GM19463 (cell line): ENCODE measurements around the gene ZBTB45.
"Not testable (repeated sequence)": the region's sequence is repeated elsewhere in the genome, so short reads cannot be mapped to it uniquely, and the experiment has no call there.

ENCODE experiments used
- ATAC-seq: cut with Tn5 transposase; IDR thresholded peaks from one replicate; pipeline ENCODE4 v1.9.1; 2021; ENCODE audit warnings: mild to moderate bottlenecking, moderate library complexity; ENCODE audit not compliant: unreplicated experiment

ZBTB45 gene

GRCh38 chr19:58542641-58543372 lies 23.2 kb upstream of the ZBTB45 start:
- not testable (repeated sequence) for ATAC-seq

GRCh38 chr19:58539169-58539559 lies 19.6 kb upstream of the ZBTB45 start:
- not testable (repeated sequence) for ATAC-seq

DNA sequence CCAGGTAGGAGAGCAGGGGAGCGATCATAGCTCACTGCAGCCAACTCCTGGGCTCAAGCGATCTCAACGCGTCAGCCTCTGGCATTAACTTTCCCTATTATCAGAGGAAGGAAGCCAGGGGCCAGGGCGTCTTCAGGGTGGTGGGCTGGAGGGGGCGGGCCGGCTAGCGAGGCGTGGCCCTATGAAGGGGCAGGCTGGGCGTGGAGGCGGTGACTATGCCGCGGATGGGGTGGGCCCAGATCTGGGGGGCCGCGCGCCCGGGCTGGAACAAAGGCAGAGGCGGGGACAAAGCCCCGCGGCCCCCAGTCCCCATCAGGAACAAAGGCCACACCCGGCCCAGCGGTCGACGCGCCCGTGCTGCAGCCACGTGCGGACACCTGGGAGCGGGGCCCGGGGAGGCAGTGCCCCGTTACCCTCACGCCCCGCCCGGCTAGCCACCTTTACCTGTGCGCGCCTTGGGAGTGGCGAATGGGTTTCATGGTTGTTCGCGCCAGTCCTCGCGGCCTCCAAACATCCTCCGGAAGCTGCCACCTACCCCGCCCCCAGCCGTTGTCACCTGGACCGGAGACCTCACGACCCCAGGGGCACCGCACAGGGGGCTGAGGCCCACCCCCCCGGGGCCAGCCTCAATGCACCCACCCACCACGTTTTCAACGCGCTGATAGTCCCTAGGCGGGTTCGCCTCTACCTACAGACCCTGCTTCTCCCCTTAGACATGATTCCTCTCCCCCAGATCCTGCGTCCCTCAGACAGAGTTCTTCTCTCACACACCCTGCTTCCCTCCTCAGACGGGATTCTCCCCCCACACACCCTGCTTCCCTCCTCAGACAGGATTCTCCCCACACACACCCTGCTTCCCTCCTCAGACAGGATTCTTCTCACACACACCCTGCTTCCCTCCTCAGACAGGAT lies 18.9 kb upstream of the ZBTB45 start:
- ATAC-seq = no peak

DNA sequence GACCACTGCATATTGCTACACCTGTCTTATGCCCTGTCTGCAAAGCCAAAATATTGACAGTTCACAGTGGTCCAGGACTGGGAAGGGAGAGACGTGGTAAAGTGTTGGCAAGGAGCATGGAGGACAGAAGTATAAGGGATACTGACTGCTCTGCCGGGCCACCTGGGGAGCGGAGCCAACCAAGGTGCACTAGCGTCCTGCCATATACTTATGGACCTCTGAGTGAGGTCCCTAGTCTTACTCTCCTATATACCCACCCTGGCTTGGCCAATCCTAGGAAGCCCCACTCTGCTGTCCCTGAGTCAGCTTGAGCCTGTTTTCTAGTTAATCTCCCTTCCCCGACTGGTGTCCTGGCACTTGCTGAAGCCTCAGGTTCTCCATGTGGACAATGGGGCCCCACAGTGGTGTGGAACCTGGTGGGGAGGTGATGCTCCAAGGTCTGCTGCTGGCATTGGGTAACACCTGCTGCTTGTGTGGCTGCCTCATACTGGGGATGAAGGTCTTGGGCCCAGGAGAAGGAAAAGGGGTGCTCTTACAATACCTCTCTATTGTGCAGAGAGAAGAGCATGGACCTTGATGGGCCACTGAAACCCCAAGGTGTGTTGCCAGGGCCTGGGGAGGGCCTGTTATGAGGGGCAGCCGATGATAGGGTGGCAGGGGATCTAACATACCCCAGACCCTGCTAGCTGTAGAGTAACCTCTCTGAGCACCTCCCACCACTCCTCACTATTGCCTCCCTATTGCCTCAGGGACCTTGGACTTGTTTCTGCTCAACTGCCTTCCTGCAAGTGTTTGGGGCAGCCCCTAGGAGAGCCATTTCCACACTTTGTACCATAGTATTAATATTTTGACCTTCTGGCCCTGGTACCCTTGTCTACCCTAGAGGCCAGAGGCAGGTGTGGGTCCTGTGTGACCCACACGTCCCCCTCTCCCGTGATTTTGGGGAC lies 17.5 kb upstream of the ZBTB45 start:
- ATAC-seq = no peak

DNA sequence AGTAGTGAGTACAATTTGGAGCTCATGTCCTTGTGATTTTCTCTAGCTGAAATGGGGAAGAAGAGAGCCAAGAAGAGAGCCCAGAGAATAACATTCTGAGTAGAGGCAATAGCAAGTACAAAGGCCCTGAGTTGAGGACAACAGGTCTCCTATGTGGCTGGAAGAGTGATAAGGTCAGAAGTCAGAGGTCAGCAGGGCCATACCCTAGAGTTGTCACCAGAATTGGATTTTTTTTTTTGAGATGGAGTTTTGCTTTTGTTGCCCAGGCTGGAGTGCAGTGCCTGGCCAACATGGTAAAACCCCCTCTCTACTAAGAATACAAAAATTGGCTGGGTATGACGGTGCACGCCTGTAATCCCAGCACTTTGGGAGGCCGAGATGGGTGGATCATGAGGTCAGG lies 16.2 kb upstream of the ZBTB45 start:
- no peak for ATAC-seq

DNA sequence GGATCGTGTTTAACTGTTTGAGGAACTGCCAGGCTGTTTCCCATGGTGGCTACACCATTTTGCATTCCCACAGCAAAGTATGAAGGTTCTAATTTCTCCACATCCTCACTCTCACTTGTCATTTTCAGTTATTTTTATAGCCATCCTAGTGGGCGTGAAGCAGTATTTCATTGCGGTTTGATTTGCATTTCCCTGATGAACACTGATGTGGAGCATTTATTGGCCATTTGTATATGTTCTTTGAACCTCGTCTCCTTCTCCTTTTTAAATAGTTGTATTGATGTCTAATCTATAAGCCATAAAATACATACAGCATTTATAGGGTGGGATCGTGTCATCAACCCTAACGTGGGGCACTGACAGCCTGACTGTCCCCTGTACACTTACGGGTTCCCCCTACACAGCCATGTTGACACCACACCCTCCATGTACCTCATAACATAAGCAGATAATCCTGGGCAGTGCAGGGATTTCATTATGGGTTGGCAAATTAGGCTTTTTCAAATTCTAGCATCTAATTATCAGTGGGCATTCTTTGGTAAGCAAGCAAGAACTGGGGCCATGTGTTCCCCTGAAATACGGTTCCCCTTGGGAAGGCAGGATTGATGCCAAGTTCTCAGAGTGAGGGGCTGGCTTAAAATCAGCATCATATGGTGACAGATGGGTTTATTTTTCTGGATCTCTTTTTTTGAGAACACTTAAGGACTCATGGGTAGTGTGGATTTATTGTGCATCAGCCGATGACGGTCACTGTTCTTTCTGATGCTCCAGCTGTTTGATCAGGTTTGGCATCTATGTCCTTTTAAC lies 11.6 kb upstream of the ZBTB45 start:
- no peak for ATAC-seq

DNA sequence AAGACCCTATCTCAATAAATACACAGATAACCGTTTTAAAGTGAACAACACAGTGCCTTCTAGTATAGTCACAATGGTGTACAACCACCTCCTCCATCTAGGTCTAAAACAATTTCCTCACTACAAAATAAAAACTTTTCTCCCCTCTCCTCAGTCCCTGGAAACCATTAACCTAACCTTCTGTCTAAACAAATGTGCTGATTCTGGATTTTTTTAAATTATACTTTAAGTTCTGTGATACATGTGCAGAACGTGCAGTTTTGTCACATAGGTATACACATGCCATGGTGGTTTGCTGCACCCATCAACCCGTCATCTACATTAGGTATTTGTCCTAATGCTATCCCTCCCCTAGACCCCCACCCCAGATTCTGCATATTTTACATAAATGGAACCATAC lies 9.8 kb upstream of the ZBTB45 start:
- no peak for ATAC-seq

DNA sequence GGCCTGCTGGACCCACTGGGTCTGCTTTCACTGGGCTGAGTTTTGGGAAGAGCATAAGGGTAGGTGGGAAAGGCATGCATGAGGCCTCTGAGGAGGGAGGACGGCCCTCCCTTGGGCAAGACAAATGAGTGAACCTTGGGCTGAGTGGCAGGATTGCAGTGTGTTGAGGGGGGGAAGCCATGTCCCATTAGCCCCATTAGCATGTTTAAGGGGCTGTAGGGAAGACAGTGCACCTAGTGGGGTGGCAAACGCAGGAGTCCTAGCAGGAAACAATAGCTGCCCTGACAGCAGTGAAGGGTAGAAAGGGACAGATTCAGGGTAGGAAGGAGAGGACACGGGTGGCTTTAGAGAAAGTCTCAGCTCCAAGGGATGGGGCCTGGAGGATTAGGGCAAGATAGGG lies 3.1 kb upstream of the ZBTB45 start:
- no peak for ATAC-seq

GRCh38 chr19:58521651-58522050 lies 2.0 kb upstream of the ZBTB45 start:
- no peak for ATAC-seq

DNA sequence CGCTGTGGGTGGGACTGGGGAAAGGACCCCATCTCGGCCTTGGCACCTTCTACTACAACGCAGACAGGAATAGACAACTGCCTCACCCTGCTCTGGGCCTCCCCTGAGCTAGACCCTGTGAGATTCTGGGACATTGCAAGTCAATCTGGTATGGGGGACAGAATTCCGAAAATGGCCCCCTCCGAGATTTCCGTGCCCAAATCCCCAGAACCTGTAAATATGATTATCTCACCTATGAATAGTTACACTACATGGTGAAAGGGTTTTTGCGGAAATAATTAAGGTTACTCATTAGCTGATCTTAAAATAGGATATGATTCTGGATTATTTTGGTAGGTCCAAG lies 618 bp upstream of the ZBTB45 start:
- ATAC-seq = no peak

- no peak for ATAC-seq
Measured at GRCh38 chr19:58519087-58519354, 589 bp downstream of the ZBTB45 start.

DNA sequence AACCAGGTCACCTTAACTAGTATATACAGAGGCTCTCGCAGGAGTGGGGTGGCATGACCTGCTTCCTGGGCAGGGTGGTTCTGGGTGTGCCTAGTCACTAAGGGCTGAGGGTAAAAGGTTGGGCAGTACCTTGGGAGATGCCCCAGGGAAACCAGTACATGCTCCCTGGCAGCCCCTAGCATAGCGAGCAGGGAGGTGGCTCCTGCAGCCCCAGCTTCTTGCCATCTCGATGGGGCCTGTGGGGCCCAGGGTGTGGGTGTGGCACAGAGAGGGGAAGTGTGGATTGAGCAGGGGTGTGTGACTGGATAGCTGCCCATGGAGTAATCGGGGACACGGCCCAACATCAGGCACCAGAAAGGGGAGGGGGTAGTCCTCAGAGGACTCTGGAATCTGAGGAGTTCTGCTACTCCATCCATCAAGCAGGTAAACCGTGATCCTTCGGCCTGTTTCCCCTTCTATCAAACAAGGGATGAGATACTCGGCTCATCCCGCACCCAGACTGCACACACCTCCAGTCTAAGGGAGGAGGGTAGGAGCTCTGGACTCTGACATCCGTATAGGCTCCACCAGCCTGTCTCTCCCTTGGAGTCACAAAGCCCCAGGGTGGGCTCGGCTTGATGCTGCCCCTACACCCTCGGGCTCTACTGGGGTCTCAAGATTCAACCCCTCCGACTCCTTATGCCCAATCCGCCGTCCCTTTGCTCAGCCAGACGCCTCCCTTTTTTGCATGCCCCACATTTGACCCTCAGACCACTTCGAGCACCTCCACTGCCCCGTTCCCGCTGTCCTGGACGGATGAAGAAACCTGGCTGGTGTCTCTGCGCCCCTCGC lies 1.1 kb downstream of the ZBTB45 start:
- no peak for ATAC-seq

GRCh38 chr19:58516964-58517833 lies 2.4 kb downstream of the ZBTB45 start:
- no peak for ATAC-seq

DNA sequence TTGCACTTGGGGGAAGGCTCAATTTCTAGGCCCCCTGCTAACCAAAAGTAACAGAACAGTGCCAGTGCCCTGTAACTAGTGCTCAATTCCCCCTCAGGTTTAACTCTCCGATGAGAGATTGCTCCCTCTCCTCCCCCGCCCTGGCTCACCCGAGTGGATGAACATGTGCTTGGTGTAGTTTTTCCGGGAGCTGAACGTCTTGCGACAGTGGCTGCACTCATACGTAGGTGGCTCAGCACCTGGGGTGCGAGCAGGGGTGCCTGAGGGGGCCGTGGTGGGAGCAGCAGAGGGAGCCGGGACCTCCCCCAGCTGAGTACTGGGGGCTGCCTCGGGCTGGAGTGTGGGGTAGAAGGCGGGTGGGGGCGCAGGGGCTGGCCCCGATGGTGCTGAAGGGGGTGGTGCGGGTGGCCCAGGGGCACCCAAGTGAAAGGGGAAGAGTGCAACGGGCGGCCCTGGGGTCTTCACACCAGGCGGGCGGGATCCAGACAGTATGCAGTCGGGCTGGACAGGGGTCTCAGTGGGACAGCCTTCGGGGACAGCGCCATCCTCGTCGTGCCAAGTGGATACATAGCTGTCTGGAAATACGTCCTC lies 3.3 kb downstream of the ZBTB45 start:
- no peak for ATAC-seq

DNA sequence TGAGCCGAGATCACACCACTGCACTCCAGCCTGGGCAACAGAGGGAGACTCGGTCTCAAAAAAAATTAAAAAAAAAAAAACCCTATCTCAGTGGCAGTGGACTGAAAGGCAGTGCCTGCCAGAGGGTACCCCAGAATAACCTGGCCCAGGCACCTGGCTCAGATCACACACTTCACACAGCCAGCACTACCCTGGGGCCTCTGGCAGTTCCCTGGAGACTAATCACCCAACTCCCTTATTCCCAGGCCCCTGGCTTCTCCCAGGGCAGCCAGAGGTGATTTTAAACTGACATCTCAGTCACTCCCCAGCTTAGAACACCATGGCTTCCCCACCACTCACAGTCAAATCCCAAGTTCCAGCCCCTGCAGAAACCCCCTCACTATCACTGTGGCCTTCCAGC lies 4.4 kb downstream of the ZBTB45 start:
- ATAC-seq = no peak

GRCh38 chr19:58514564-58515022 lies 5.0 kb downstream of the ZBTB45 start:
- no peak for ATAC-seq

DNA sequence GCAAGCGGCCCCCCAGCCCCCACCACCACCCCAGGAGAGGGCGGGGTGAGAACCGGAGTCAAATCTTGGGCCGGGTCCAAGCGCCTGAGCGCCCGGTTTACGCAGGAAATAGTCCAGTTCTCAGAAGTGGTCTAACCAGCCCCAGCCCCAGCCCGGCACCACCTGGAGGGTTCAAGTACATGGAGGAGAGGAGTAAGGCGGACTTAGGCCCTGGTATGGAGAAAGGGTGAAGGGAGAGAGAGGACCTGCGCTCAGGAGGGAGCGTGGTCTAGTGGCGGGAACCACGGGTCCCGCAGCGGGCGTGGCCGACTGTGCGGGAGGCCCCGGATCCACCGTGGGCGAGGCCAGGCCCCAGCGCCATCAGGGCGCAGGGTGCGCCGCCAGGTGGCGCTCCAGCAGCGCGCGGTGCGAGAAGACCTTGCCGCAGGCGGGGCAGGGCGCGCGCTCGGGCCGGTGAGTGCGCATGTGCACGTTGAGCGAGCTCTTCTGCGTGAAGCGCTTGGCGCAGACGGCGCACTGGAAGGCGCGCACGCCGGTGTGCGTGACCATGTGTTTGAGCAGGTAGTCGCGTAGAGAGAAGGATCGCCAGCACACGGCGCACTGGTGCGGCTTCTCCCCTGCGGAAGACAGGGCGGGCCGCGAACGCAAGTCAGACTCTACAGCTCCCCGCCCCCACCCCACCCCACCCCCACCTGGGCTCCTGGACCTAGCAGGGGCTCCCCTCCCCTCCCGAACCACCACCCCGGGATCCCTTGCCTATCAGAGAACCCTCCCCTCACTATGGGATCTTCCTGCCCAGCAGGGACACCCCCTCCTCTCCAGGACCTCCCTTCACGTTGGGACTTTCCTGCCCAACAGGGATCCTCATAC lies 5.7 kb downstream of the ZBTB45 start:
- ATAC-seq = peak; percentile 80
